Neutrophil (primary cell): Measurements from ENCODE around the gene MIEF2.

ENCODE experiments used
- H3K27ac ChIP-seq: fragments of 200-600 bp; sonication (generic); 2 replicates; pipeline ENCODE4 v1.5.1; 2016; ENCODE audit warnings: mild to moderate bottlenecking, moderate library complexity
- H3K27me3 ChIP-seq: fragments of 200-600 bp; sonication (generic); 2 replicates; pipeline ENCODE4 v1.6.0; 2016; ENCODE audit warnings: mild to moderate bottlenecking
- H3K36me3 ChIP-seq: fragments of 200-600 bp; sonication (generic); 2 replicates; pipeline ENCODE4 v1.5.1; 2017
- H3K4me1 ChIP-seq, 2 experiments: fragments of 200-600 bp in 1 of 2; sonication (generic) in 1 of 2; 1 replicate in 1 of 2; 2 replicates in 1 of 2; pipeline versions ENCODE4 v1.5.1 to v1.6.1; 2013 to 2016; ENCODE audit warnings: low read depth in 1 of 2, low read length in 1 of 2, mild to moderate bottlenecking in 1 of 2, moderate library complexity in 1 of 2; ENCODE audit not compliant: control insufficient read depth in 1 of 2, insufficient read depth in 1 of 2
- H3K4me3 ChIP-seq, 2 experiments: fragments of 200-600 bp in 1 of 2; sonication (generic) in 1 of 2; 1 replicate in 1 of 2; 2 replicates in 1 of 2; pipeline ENCODE4 v1.5.1; 2013 to 2016; ENCODE audit warnings: low read depth in 1 of 2, low read length in 1 of 2, mild to moderate bottlenecking in 1 of 2, moderate library complexity in 1 of 2
- H3K9me3 ChIP-seq: fragments of 200-600 bp; sonication (generic); 2 replicates; pipeline ENCODE4 v1.5.1; 2016
- TF ChIP-seq, protein P1 (sequence below): fragments of 200-600 bp; sonication (generic); IDR thresholded peaks from 2 replicates; pipeline ENCODE4 v1.5.1; 2016; ENCODE audit warnings: antibody characterized with exemption

The MIEF2 gene

DNA sequence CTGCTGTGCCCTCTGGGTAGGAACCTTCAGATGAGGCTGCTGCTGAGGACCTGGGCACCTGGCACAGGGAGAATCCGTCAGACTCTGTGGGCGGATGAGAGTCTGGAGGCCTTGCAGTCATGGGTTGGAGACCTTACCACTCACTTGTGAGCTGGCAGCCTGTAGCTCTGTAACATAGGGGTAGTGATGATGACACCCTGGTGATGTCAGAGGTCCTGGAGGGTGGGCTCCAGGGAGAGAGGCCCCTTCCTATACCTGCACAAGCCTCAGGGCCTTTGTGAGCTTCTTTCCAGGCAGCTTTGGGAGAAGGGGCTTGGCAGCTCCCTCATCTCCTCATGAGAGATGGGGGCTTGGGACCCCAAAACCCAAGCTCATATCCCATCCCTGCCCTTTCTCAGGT lies 1.6 kb downstream of the MIEF2 start:
- peaks cover 29% of the 10 kb centered on the region for H3K36me3 ChIP-seq
- no peak overlapping the region for H3K27ac ChIP-seq

DNA sequence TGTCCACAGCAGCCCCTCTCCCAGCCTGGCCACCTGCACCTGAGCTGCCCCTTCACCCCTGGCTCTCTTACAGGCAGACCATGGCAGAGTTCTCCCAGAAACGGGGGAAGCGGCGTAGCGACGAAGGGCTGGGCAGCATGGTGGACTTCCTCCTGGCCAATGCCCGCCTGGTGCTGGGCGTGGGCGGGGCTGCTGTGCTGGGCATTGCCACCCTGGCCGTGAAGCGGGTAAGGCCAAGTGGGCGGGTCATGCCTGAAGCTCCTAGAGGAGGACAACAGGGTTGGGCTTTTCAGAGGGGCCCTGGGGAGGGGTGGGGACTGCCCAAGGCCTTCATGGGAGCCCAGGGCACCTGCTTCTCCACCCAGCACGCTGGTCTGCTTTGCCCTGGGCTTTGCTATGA lies 2.2 kb downstream of the MIEF2 start:
- Histone ChIP-seq H3K27me3 (no peaks in the 10 kb centered on the region), H3K27ac (no peak overlapping the region), H3K36me3 (peaks cover 29% of the 10 kb centered on the region), H3K4me1 (peaks cover 32 to 33% of the 10 kb centered on the region in 2 experiments), H3K9me3 (no peaks in the 10 kb centered on the region), H3K4me3 (no peak overlapping the region)
- TF ChIP-seq, protein P1, sequence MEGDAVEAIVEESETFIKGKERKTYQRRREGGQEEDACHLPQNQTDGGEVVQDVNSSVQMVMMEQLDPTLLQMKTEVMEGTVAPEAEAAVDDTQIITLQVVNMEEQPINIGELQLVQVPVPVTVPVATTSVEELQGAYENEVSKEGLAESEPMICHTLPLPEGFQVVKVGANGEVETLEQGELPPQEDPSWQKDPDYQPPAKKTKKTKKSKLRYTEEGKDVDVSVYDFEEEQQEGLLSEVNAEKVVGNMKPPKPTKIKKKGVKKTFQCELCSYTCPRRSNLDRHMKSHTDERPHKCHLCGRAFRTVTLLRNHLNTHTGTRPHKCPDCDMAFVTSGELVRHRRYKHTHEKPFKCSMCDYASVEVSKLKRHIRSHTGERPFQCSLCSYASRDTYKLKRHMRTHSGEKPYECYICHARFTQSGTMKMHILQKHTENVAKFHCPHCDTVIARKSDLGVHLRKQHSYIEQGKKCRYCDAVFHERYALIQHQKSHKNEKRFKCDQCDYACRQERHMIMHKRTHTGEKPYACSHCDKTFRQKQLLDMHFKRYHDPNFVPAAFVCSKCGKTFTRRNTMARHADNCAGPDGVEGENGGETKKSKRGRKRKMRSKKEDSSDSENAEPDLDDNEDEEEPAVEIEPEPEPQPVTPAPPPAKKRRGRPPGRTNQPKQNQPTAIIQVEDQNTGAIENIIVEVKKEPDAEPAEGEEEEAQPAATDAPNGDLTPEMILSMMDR: no peak

More for the DNA sequence above, 1.6 kb downstream of the MIEF2 start:
- Histone ChIP-seq H3K27me3 (no peaks in the 10 kb centered on the region), H3K4me3 (no peak overlapping the region), H3K4me1 (peaks cover 37 to 38% of the 10 kb centered on the region in 2 experiments), H3K9me3 (no peaks in the 10 kb centered on the region)
- TF ChIP-seq, protein P1: no peak

DNA sequence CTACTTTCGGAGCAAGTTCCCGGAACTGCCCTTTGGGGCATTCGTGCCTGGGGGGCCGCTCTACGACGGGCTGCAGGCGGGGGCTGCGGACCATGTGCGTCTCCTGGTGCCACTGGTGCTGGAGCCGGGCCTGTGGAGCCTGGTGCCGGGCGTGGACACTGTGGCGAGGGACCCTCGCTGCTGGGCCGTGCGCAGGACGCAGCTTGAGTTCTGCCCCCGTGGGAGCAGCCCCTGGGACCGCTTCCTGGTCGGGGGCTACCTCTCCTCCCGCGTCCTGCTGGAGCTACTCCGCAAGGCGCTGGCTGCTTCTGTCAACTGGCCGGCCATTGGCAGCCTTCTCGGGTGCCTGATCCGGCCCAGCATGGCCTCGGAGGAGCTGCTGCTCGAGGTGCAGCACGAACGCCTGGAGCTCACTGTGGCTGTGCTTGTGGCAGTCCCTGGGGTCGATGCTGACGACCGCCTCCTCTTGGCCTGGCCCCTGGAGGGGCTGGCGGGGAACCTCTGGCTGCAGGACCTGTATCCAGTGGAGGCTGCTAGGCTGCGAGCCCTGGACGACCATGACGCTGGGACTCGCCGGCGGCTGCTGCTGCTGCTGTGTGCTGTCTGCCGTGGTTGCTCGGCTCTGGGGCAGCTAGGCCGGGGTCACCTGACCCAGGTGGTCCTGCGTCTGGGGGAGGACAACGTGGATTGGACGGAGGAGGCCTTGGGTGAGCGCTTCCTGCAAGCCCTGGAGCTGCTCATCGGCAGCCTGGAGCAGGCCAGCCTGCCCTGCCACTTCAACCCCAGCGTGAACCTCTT lies 3.6 kb downstream of the MIEF2 start:
- Histone ChIP-seq H3K36me3 (peaks cover 29% of the 10 kb centered on the region), H3K9me3 (no peaks in the 10 kb centered on the region), H3K27me3 (no peaks in the 10 kb centered on the region), H3K4me1 (peaks cover 25 to 26% of the 10 kb centered on the region in 2 experiments), H3K27ac (no peak overlapping the region), H3K4me3 (no peak overlapping the region)
- TF ChIP-seq, protein P1: no peak

DNA sequence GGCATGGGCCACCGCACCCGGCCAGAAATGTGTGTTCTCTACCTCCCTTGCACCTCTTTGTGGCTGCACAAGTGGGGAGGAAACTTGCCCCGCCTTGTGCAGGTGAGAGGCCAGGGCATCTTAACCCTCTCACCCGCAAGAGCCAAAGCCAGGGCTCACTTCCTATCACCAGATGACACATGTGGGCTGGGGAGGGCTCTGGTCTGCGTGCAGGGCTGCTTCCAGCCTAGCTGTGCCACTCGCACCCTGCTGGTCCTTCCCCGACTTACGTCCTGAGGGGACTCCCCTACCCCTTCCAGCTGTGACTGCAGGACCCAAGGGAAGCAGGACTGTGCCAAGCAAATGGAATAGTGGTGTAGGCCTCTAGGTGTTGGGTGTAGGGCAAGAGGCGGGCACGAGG lies 6.9 kb downstream of the MIEF2 start:
- Histone ChIP-seq H3K27me3 (no peaks in the 10 kb centered on the region), H3K27ac (no peak overlapping the region), H3K4me3 (no peak overlapping the region), H3K4me1 (no peaks in the 10 kb centered on the region), H3K36me3 (peaks cover 59% of the 10 kb centered on the region), H3K9me3 (no peaks in the 10 kb centered on the region)
- TF ChIP-seq, protein P1: no peak

DNA sequence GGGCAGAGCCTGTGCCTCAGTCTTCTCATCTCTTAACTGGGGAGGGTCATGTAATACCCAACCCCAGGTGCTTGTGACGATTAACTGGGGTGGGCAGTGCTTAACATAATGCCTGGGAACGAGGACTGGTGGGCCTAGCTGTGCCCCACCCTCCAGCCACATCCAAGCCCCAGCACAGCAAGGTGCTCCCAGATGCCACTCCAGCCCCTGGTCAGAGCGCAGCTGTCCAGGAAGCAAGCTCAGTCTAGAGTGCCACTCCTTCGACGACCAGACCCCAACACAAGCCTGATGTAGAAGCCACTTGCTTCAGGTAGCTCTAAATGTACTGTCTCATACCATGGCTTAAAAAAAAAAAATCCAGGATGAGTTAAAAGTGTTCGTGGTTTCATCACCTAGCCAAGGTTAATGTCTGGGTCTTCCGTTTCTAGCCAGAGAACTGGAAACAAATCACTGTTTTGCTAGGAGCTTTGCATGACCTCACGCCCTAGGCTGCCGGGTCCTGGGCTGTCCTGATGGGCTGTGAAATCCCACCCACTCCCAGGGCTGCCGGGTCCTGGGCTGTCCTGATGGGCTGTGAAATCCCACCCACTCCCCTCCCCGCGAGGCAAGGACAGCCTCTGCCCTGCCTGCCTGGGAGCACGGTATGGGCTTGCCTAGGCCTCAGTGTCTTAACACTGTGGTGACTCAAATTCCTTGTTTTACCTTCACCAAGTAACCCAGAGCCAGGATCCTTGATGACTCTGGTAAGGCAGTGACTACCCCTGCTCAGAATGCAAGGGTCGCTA lies 7.7 kb downstream of the MIEF2 start:
- TF ChIP-seq, protein P1: no peak

More for the DNA sequence above, 7.7 kb downstream of the MIEF2 start:
- Histone ChIP-seq H3K27ac (no peak overlapping the region), H3K4me1 (no peaks in the 10 kb centered on the region), H3K36me3 (peaks cover 65% of the 10 kb centered on the region), H3K4me3 (no peak overlapping the region), H3K9me3 (no peaks in the 10 kb centered on the region), H3K27me3 (no peaks in the 10 kb centered on the region)
